EL (cell line): Measurements from ENCODE around the gene ALAS1.
"Not testable (repeated sequence)": the region's sequence is repeated elsewhere in the genome, so short reads cannot be mapped to it uniquely, and the experiment has no call there.

Source experiments
- DNase-seq: peaks from one replicate; pipeline ENCODE4 v3.0.0-alpha.2; 2016

The ALAS1 gene

GRCh38 chr3:52197842-52198625 is at the start of gene ALAS1:
ALAS1 (plus strand) TSS chr3:52198160; CDS start chr3:52199242, 1,082 bp downstream.
- DNase-seq = peak; percentile 90

DNA sequence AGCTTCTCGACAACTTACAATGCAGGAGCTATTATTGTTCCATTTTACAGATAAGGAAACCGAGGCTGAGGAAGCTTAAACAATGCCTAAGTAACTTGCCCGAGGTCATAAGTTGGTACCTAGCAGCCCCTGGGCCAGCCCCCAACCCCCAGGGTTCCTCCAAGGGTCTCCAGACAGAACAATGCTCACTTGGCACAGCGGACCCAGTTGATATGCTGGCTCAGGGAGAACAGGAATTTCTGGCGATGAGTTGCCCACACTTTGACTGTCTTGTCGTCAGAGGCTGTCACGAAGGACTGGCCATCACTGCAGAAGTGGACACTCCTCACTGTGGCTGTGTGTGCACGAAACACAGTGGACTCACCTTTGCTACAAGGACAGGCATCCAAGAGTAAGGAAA is 48.9 kb upstream of the ALAS1 start:
- no peak for DNase-seq

DNA sequence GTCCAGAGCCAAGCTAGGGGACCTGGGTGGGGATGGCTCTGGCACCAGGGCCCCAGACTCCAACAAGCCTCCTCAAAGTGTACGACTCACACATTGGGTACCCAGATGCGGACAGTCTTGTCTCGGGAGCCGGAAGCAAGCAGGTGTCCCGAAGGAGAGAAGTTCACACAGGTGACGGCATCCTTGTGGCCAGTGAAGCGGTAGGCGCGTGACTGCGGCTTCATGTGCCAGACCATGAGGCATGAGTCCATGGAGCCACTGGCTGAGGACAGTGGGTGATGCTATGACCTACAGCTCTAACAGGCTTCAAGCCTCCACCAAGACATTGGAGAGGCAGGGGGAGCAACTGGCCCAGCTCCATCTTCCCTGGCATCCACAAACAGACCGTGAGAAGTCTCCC is 48.2 kb upstream of the ALAS1 start:
- no peak for DNase-seq

GRCh38 chr3:52150357-52150756 is 47.6 kb upstream of the ALAS1 start:
- no peak for DNase-seq

DNA sequence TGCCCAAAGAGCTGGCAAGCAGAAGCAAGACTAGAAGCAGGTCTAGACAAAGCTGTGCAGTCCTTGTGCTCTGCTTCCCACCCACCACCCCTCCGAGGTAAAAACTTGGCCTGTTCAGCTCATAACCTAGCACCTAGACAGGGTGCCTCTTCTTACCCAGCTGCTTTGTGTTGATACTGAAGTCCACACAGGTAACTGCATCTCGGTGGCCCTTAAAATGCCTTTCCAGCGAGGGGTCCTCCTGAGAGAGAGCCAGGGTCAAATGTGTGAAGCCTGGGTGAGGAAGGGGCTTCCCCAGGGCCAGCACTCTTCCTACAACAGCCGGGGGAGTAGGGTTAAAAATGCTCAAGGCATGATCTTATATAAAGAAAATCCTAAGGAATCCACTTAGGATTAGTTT is 47.1 kb upstream of the ALAS1 start:
- no peak for DNase-seq

DNA sequence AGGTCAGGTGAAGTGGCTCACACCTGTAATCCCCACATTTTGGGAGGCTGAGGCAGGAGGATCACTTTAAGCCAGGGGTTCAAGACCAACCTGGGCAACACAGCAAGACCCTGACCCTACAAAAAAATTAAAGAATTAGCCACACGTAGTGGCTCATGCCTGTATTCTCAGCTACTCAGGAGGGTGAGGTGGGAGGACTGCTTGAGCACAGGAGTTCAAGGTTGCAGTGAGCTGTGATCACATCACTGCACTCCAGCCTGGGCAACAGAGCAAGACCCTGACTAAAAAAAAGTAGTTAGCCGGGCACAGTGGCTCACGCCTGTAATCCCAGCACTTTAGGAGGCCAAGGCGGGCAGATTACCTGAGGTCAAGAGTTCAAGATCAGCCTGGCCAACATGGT is 46.0 kb upstream of the ALAS1 start:
- DNase-seq = not testable (repeated sequence)

DNA sequence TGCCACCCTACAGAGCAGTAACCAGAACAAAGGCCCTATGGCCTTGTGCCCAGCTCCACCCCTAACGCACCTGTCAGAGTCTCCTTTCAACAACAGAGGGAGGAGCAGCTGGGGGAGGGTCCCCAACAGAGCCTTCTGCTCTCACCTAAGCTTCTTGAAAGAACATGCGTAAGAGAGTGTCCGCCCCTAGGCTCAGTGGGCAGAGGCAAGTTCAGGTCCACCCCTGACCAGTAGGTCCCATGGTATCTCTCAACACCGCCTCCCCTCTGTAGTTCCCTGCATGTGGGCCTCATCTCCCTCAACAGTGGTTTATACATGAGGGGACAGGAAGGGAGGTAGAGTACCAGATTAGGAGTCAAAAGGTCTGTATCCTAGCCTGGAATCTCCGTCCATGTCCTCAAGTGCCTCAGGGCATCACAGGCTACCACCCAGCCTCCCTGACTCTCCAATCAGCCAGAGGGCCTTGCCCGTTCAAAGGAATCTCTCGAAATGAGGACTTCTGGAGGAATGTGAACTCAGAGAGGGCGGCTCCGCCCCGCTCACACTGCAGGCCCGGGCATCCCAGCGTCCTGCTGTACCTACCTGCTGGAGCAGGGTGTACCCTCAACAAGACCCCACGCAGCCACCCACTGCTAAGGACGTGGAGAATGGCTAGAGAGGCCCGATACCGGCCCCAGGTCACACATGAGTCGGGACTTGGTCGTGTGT is 44.4 kb upstream of the ALAS1 start:
- peak; percentile 75 for DNase-seq

DNA sequence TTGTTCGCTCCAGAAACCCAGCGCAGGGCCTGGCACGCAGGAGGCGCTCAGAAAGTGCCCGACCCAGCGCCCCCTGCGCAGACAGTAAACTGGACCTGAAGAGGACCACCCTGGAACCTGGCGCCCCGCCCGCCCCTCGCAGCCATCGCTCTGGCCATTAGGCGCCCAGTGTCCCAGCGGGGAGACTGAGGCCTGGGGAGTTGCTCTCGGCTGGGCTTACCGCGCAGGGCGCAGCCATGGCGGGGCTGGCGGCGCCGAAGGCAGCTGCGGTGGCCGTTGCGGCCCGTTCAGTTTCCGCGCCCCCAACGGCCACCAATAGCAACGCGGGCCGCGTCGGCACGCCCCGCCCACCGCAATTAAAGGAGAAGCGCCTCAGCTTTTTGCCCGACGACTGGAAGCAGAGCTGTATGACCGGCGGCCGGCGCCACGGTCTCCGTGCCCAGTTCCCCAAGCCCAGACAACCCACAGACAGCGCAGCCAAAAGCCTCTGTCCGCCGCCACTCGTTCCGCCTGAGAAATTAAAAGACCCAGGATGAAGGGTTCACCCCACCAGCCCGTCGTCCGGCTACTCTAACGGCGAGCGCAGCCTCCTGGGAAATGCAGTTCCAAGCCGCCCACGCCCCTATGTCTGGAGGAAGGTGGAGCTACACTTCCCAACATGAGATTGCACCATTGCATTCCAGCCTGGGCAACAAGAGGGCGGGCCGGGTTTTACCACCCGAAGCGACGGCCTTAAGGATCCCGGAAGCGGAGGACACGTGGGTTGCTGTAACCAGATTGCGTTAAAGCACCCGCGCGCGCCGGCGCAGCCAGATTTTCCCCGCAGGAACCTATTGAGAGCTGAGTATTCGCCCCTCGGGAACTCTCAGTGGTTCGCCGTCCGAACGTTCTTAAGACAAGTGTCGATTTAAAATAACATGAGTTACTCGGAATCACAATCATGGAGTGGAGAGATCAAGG is 43.5 kb upstream of the ALAS1 start, which contains the start of gene POC1A:
TSS of gene POC1A (minus strand) at position 289 of the 960 bp plus-strand sequence. CDS start at position 238, 51 bp downstream.
- peak; percentile 99 for DNase-seq

DNA sequence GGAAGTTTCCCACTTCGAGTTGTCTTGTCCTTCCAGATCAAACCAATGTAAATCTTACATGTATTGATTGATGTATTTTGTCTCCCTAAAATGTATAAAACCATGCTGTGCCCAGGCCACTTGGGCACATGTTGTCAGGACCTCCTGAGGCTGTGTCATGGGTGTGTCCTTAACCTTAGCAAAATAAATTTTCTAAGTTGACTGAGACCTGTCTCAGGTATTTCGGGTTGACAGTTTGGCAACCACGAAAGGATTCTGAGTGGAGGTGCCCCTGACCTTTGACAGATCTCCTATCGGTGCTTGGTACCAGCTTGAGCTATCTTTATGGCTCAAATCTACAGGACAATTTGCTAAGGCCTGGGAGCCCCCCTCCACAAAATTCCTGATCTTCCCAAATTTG is 42.0 kb upstream of the ALAS1 start:
- no peak for DNase-seq

GRCh38 chr3:52159503-52159902 is 38.5 kb upstream of the ALAS1 start:
- no peak for DNase-seq

GRCh38 chr3:52162250-52162872 is 35.6 kb upstream of the ALAS1 start:
- DNase-seq = no peak

DNA sequence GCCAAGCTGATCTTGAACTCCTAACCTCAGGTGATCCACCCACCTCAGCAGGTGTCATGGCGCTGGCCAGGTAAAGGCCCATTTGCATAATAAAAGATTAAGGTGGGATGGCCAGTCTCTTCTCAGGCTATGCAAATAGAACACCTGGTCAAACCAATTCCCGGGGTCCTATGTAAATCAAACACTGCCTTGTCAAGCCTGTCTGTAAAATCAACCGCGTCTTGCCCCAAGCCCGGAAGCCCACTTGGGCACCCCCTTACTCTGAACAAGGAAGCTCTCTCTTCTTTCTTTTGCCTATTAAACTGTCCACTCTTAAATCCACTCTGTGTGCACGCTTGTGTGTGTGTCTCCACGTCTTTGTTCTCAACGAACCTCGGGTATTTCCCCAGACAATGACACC is 30.7 kb upstream of the ALAS1 start:
- no peak for DNase-seq

DNA sequence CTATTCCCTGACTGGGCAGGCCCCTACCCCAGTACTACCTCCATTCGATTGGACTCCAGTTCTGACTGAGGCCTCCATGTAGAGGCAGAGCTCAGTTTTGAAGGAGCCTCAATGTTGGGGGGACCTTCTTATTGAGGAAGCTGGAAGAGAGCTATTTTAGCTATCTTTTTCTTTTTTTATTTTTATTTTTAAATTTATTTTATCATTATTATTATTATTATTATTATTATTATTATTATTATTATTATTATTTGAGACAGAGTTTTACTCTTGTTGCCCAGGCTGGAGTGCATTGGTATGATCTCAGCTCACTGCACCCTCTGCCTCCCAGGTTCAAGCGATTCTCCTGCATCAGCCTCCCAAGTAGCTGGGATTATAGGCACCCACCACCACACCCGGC is 27.7 kb upstream of the ALAS1 start:
- DNase-seq = not testable (repeated sequence)

- peak; percentile 58 for DNase-seq
These were observed 26.3 kb upstream of the ALAS1 start for GRCh38 chr3:52171514-52172261.

GRCh38 chr3:52172262-52172757 is 25.6 kb upstream of the ALAS1 start:
- no peak for DNase-seq

DNA sequence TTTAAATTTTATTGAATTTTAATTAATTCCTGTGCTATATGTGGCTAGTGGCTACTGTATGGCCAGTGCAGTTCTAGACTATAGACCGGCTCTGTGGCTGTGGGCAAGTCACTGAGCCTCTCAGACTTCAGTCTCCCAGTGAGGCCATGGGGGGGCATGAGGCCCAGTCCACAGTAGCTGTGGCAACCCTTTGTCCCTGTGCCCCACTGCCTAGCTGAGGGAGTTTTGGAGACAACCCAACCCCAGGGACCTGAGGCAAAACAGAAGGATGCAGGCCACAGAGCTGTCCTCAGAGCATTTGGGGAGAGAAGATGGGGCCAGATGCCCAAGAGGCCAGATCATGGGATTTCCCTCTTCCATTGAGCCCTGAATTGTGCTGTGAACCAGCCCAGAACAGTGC is 24.9 kb upstream of the ALAS1 start:
- no peak for DNase-seq

DNA sequence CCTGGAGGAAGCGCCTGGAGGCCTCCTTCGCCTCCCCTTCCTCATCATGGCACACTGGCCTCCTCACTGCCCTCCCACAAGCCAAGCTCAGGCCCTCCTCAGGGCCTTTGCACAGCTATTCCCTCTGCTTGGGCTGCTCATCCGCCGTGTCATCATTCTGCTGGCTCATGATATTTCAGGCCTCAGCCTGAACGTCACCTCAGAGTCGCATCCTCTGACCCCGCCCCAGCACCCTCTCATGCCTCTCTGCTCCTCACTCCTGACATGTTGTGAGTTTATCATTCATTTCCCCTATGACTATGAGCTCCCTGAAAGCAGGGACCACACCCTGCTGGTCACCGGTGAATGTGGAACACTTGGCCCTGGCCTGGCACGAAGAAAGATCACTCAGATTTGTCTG is 23.1 kb upstream of the ALAS1 start:
- no peak for DNase-seq

DNA sequence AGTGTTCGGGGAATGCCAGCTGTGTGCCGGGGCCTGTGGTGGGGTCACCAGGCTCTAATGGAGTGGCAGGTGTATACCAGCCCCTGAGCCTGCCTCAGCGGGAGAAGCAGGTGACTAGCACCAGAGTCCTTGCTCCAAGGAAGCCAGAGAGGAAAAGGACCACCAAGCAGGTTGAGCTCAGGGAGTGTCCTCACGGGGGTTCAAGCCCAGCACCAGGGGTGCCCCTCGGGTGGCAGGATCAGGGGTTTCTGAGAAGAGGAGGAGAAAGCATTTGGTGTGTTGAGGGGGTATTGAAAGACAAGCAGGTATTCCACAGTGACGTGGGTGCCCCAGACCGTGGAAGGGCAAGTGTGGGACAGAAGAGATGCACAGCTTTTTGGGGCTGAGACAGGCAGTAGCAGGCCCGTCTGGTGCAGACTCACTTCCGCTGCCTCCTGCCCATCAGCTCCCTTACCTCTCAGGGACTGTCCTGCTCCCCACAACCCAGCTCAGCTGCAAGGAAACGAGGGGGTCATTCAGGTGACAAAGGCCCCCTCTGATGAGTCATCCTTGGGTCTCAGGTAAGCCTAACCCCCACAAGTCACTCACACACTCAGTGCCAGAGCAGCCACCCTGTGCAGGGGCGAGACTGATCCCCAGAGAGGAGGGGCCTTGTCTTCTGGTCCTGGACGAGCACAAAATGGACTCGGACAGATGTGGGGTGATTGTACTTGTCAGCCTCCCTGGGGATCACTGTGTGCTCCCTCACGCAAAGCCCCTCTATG is 22.4 kb upstream of the ALAS1 start:
- no peak for DNase-seq

DNA sequence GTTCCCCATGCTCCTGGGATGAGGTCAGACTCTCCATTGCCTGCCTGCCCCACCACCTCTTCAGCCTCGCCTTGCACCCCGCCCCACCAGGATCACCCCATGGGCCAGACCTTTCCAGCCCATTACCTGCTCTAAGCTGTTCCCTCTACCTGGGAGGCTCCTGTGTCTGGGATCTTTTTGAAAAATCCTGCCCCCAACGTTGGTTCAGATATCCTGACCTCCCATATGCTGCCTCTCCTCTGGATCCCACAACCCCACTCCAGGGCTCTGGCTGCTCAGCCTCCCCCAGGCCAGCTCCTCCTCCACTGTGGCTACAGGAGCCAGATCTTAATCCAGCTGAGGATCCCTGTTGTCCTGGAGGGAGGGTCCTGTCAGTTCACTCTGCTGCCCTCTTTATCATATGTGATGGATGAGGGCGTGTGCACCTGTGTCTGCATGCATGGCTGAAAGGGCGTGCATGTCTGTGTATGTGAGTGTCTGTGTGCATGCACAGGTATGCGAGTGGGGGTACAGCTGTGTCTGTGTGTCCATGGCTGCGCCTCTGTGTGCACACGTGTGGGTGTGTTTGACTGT is 21.7 kb upstream of the ALAS1 start:
- DNase-seq = no peak

GRCh38 chr3:52176951-52177700 is 20.8 kb upstream of the ALAS1 start:
- DNase-seq = no peak
